Measurements from ENCODE around the gene MATN1. TPM values are rescaled to one million over a fixed set of nuclear protein-coding genes. Genes with fewer than 3 reads are reported as not detected.

MATN1 gene
- total RNA-seq, 1 experiment from 2014 or later: 0.24 TPM

- TF ChIP-seq, protein P1, sequence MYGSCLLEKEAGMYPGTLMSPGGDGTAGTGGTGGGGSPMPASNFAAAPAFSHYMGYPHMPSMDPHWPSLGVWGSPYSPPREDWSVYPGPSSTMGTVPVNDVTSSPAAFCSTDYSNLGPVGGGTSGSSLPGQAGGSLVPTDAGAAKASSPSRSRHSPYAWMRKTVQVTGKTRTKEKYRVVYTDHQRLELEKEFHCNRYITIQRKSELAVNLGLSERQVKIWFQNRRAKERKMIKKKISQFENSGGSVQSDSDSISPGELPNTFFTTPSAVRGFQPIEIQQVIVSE (CRISPR knock-in tag; IDR thresholded peaks at IDR 0.05; ENCODE audit: borderline replicate concordance): no peak
- TF ChIP-seq GTF2I (CRISPR knock-in tag; conservative IDR thresholded peaks at IDR 0.05): no peak
- TF ChIP-seq RELA (CRISPR knock-in tag; IDR thresholded peaks at IDR 0.05; ENCODE audit: borderline replicate concordance): no peak
- no peak for TF ChIP-seq ZNF396 (CRISPR knock-in tag; IDR thresholded peaks at IDR 0.05; ENCODE audit: borderline replicate concordance)
- no peak for TF ChIP-seq SMAD3 (CRISPR knock-in tag; IDR thresholded peaks at IDR 0.05; ENCODE audit: borderline replicate concordance)
- TF ChIP-seq IRF2 (CRISPR knock-in tag; IDR thresholded peaks at IDR 0.05; ENCODE audit: borderline replicate concordance, low read depth): no peak
Measured at GRCh38 chr1:30761381-30762151, 38.2 kb upstream of the MATN1 start (continued).

GRCh38 chr1:30760596-30761324 is 37.4 kb upstream of the MATN1 start:
- H3K27ac Mint-ChIP-seq: no peak overlapping the region
- no peak overlapping the region for H3K4me3 Mint-ChIP-seq
- DNase-seq (ENCODE audit: low spot score) (no peak), ATAC-seq (no peak)
- CTCF ChIA-PET: interaction anchor here (0.8 to 2.6 kb wide), 11 partner anchors 9 to 149 kb away, joined by 3 to 17 read pairs (median 5); no protein-coding TSS in a partner anchor
- peaks cover 3% of the 10 kb centered on the region; the same call in 1 of the 2 replicates for H3K36me3 Mint-ChIP-seq
- POLR2A ChIA-PET: no interaction called here
- H3K4me1 Mint-ChIP-seq: peaks cover 19% of the 10 kb centered on the region
- peaks cover 9% of the 10 kb centered on the region; the same call in 1 of the 2 replicates for H3K9me3 Mint-ChIP-seq
- H3K27me3 Mint-ChIP-seq (ENCODE audit: low read depth): no peaks in the 10 kb centered on the region
- TF ChIP-seq, protein P2, sequence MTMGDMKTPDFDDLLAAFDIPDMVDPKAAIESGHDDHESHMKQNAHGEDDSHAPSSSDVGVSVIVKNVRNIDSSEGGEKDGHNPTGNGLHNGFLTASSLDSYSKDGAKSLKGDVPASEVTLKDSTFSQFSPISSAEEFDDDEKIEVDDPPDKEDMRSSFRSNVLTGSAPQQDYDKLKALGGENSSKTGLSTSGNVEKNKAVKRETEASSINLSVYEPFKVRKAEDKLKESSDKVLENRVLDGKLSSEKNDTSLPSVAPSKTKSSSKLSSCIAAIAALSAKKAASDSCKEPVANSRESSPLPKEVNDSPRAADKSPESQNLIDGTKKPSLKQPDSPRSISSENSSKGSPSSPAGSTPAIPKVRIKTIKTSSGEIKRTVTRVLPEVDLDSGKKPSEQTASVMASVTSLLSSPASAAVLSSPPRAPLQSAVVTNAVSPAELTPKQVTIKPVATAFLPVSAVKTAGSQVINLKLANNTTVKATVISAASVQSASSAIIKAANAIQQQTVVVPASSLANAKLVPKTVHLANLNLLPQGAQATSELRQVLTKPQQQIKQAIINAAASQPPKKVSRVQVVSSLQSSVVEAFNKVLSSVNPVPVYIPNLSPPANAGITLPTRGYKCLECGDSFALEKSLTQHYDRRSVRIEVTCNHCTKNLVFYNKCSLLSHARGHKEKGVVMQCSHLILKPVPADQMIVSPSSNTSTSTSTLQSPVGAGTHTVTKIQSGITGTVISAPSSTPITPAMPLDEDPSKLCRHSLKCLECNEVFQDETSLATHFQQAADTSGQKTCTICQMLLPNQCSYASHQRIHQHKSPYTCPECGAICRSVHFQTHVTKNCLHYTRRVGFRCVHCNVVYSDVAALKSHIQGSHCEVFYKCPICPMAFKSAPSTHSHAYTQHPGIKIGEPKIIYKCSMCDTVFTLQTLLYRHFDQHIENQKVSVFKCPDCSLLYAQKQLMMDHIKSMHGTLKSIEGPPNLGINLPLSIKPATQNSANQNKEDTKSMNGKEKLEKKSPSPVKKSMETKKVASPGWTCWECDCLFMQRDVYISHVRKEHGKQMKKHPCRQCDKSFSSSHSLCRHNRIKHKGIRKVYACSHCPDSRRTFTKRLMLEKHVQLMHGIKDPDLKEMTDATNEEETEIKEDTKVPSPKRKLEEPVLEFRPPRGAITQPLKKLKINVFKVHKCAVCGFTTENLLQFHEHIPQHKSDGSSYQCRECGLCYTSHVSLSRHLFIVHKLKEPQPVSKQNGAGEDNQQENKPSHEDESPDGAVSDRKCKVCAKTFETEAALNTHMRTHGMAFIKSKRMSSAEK (CRISPR knock-in tag; IDR thresholded peaks at IDR 0.05; ENCODE audit: borderline replicate concordance): no peak
- TF ChIP-seq ZNF396 (CRISPR knock-in tag; IDR thresholded peaks at IDR 0.05; ENCODE audit: borderline replicate concordance) (no peak), FOXJ3 (CRISPR knock-in tag; IDR thresholded peaks at IDR 0.05; ENCODE audit: borderline replicate concordance) (no peak), RELA (CRISPR knock-in tag; IDR thresholded peaks at IDR 0.05; ENCODE audit: borderline replicate concordance) (no peak), ZNF263 (CRISPR knock-in tag; IDR thresholded peaks at IDR 0.05; ENCODE audit: low read depth) (no peak), OVOL2 (CRISPR knock-in tag; IDR thresholded peaks at IDR 0.05; ENCODE audit: borderline replicate concordance) (no peak), NR2C2 (CRISPR knock-in tag; IDR thresholded peaks at IDR 0.05) (no peak), ZNF281 (CRISPR knock-in tag; IDR thresholded peaks at IDR 0.05) (no peak), ZNF219 (CRISPR knock-in tag; IDR thresholded peaks at IDR 0.05; ENCODE audit: borderline replicate concordance) (no peak), ZNF121 (CRISPR knock-in tag; IDR thresholded peaks at IDR 0.05) (no peak), MAX (CRISPR knock-in tag; IDR thresholded peaks at IDR 0.05) (no peak), JUN (CRISPR knock-in tag; IDR thresholded peaks at IDR 0.05) (no peak)
- TF ChIP-seq, protein P1 (CRISPR knock-in tag; IDR thresholded peaks at IDR 0.05; ENCODE audit: borderline replicate concordance): no peak
- TF ChIP-seq, protein P3, sequence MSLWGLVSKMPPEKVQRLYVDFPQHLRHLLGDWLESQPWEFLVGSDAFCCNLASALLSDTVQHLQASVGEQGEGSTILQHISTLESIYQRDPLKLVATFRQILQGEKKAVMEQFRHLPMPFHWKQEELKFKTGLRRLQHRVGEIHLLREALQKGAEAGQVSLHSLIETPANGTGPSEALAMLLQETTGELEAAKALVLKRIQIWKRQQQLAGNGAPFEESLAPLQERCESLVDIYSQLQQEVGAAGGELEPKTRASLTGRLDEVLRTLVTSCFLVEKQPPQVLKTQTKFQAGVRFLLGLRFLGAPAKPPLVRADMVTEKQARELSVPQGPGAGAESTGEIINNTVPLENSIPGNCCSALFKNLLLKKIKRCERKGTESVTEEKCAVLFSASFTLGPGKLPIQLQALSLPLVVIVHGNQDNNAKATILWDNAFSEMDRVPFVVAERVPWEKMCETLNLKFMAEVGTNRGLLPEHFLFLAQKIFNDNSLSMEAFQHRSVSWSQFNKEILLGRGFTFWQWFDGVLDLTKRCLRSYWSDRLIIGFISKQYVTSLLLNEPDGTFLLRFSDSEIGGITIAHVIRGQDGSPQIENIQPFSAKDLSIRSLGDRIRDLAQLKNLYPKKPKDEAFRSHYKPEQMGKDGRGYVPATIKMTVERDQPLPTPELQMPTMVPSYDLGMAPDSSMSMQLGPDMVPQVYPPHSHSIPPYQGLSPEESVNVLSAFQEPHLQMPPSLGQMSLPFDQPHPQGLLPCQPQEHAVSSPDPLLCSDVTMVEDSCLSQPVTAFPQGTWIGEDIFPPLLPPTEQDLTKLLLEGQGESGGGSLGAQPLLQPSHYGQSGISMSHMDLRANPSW (CRISPR knock-in tag; conservative IDR thresholded peaks at IDR 0.05; ENCODE audit: low read depth): no peak
- TF ChIP-seq, protein P4, sequence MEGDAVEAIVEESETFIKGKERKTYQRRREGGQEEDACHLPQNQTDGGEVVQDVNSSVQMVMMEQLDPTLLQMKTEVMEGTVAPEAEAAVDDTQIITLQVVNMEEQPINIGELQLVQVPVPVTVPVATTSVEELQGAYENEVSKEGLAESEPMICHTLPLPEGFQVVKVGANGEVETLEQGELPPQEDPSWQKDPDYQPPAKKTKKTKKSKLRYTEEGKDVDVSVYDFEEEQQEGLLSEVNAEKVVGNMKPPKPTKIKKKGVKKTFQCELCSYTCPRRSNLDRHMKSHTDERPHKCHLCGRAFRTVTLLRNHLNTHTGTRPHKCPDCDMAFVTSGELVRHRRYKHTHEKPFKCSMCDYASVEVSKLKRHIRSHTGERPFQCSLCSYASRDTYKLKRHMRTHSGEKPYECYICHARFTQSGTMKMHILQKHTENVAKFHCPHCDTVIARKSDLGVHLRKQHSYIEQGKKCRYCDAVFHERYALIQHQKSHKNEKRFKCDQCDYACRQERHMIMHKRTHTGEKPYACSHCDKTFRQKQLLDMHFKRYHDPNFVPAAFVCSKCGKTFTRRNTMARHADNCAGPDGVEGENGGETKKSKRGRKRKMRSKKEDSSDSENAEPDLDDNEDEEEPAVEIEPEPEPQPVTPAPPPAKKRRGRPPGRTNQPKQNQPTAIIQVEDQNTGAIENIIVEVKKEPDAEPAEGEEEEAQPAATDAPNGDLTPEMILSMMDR (IDR thresholded peaks at IDR 0.05): no peak

Data from WTC11 (cell line).